K562 (cell line): ENCODE data around the gene MOB3C. TPM values are rescaled to one million over a fixed set of nuclear protein-coding genes. Genes with fewer than 3 reads are reported as not detected.
A peak's percentile ranks its signal among the peaks of the same experiment; 100 is the strongest.

Source experiments
- ATAC-seq: fragments of 200-7000 bp; cut with Tn5 transposase; 3 replicates; pipeline ENCODE4 v1.9.1; 2020; ENCODE audit warnings: moderate library complexity
- BruUV-seq: library from RNA; stranded (reverse); fragments of 400-500 nt; replicated peaks from 2 replicates; lab custom pipeline; 2021; lab: Mats Ljungman, UMichigan
- CTCF ChIA-PET: fragments of 300-600 bp; formaldehyde crosslinking; extraction: SDS; loops from one replicate; lab custom pipeline; 2021; ENCODE audit warnings: low intra/inter-chr PET ratio; lab: Yijun Ruan, JAX
- POLR2A ChIA-PET: fragments of 300-600, 350-650 bp; sonication (Branson Sonifier 250); formaldehyde crosslinking; extraction: SDS; loops from one replicate; lab custom pipeline; 2021; ENCODE audit warnings: antibody characterized with exemption, inconsistent platforms; lab: Yijun Ruan, JAX
- DNase-seq, 4 experiments: peaks; one replicate each; pipeline versions ENCODE4 v3.0.0 to v3.0.0-alpha.2; 2011 to 2018; ENCODE audit warnings: low spot score in 3 of 4, mixed read lengths in 3 of 4; ENCODE audit errors: extremely low read depth in 1 of 4
- FAIRE-seq: peaks from 2 replicates; lab custom pipeline; 2011; peaks lifted over from hg19 to GRCh38; lab: Jason Lieb, UNC
- H2AFZ ChIP-seq: 2 replicates; pipeline ENCODE4 v1.6.0; 2011; ENCODE audit warnings: low read depth, low read length, control low read depth, inconsistent platforms
- H3K27ac ChIP-seq: fragments of 200-600 bp; 3 replicates; pipeline ENCODE4 v1.8.0; 2011; ENCODE audit warnings: low read depth, mild to moderate bottlenecking, control low read depth, inconsistent platforms, low read length, moderate library complexity, mixed read lengths; ENCODE audit errors: extremely low read depth
- H3K27me3 ChIP-seq, 2 experiments: fragments of 300-600 bp in 1 of 2; 2 replicates in 1 of 2; 3 replicates in 1 of 2; pipeline versions ENCODE4 v1.6.0 to v1.8.0; 2011; ENCODE audit warnings: inconsistent platforms in 2 of 2, low read length in 2 of 2, mild to moderate bottlenecking in 1 of 2, mixed read lengths in 1 of 2, moderate library complexity in 1 of 2; ENCODE audit not compliant: control insufficient read depth in 2 of 2, insufficient read depth in 2 of 2
- H3K36me3 ChIP-seq: fragments of 300-600 bp; 3 replicates; pipeline ENCODE4 v1.8.0; 2011; ENCODE audit warnings: mild to moderate bottlenecking, low read length, inconsistent platforms; ENCODE audit not compliant: control insufficient read depth, insufficient read depth
- H3K4me1 ChIP-seq, 2 experiments: fragments of 200-600 bp in 1 of 2; replicated peaks in 1 of 2; 2 replicates in 1 of 2; 3 replicates in 1 of 2; pipeline versions ENCODE4 v1.5.1 to v1.8.0; 2011; ENCODE audit warnings: inconsistent platforms in 2 of 2, low read length in 2 of 2, mild to moderate bottlenecking in 1 of 2, mixed read lengths in 1 of 2, moderate library complexity in 1 of 2; ENCODE audit not compliant: control insufficient read depth in 2 of 2, insufficient read depth in 2 of 2
- H3K4me2 ChIP-seq: 2 replicates; pipeline ENCODE4 v1.6.1; 2011; ENCODE audit warnings: low read length, control low read depth, inconsistent platforms, mixed read lengths; ENCODE audit not compliant: insufficient read depth
- H3K4me3 ChIP-seq: fragments of 200-600 bp; sonication (generic), shearing (Covaris generic); 2 replicates; pipeline ENCODE4 v1.5.1; 2016; ENCODE audit warnings: control low read depth, inconsistent platforms
- H3K79me2 ChIP-seq: fragments of 200-600 bp; 3 replicates; pipeline ENCODE4 v1.8.0; 2011; ENCODE audit warnings: low read length, inconsistent platforms; ENCODE audit not compliant: control insufficient read depth, insufficient read depth
- H3K9ac ChIP-seq, 2 experiments: 2 replicates each; pipeline versions ENCODE4 v1.6.0 to v1.6.1; 2011; ENCODE audit warnings: low read depth in 2 of 2, low read length in 2 of 2, control low read depth in 1 of 2, inconsistent platforms in 1 of 2, mild to moderate bottlenecking in 1 of 2, mixed read lengths in 1 of 2; ENCODE audit not compliant: insufficient read depth in 1 of 2
- H3K9me1 ChIP-seq: one replicate; pipeline ENCODE4 v1.6.0; 2011; ENCODE audit warnings: inconsistent platforms, mild to moderate bottlenecking, low read length, moderate library complexity; ENCODE audit not compliant: control insufficient read depth, insufficient read depth
- H3K9me3 ChIP-seq: replicated peaks from 2 replicates; pipeline ENCODE4 v1.5.1; 2011; ENCODE audit warnings: low read depth, low read length, inconsistent platforms; ENCODE audit not compliant: control insufficient read depth, insufficient read depth
- H4K20me1 ChIP-seq: replicated peaks from 2 replicates; pipeline ENCODE4 v1.6.1; 2011; ENCODE audit warnings: low read length, inconsistent platforms, mixed read lengths; ENCODE audit not compliant: control insufficient read depth, insufficient read depth
- ATF3 ChIP-seq, 2 experiments: fragments of 450-650 bp in 1 of 2; sonication (generic) in 1 of 2; formaldehyde crosslinking in 1 of 2; IDR thresholded peaks in 1 of 2; conservative IDR thresholded peaks in 1 of 2; 2 replicates each; pipeline versions ENCODE4 v1.6.1 to v1.8.1; 2016 to 2023; ENCODE audit warnings: mild to moderate bottlenecking in 2 of 2, moderate library complexity in 2 of 2, inconsistent platforms in 1 of 2, missing genetic modification reagents in 1 of 2
- MECOM ChIP-seq: fragments of 250-450 bp; sonication (Bioruptor Pico); IDR thresholded peaks from 2 replicates; pipeline ENCODE4 v1.8.0; 2022; ENCODE audit warnings: inconsistent platforms
- RBM15 ChIP-seq: fragments of 200-400 bp; formaldehyde crosslinking; IDR thresholded peaks from 2 replicates; pipeline ENCODE4 v1.6.1; 2018; ENCODE audit warnings: mild to moderate bottlenecking, low read length, moderate library complexity; ENCODE audit not compliant: insufficient read depth
- SPI1 ChIP-seq: IDR thresholded peaks from 2 replicates; pipeline ENCODE4 v1.6.1; 2011; ENCODE audit warnings: low read depth, low read length, control low read depth, borderline replicate concordance
- ZNF274 ChIP-seq: IDR thresholded peaks from 2 replicates; pipeline ENCODE4 v1.6.1; 2011; ENCODE audit warnings: low read depth, mild to moderate bottlenecking, low read length, moderate library complexity, borderline replicate concordance
- WGBS: fragments of 100-300 bp; shearing (Covaris generic); methylation state at CpG from one replicate; pipeline ENCODE4 v1.1.6; 2016; ENCODE audit warnings: low coverage, mixed read lengths; ENCODE audit not compliant: insufficient coverage; ENCODE audit errors: missing lambda C conversion rate; 5-methylcytosine and 5-hydroxymethylcytosine counted together
- in situ Hi-C: fragments of 300-500 bp; cut with MboI; formaldehyde crosslinking; loops from 4 replicates; pipeline ENCODE4 v1.15.0; 2018; ENCODE audit warnings: inconsistent platforms, mixed read lengths
- intact Hi-C: fragments of 100-400 bp; cut with micrococcal nuclease; formaldehyde crosslinking; loops from 2 replicates; pipeline ENCODE4 v1.14.2; 2022
- polyA plus RNA-seq, 8 experiments: library from polyadenylated mRNA; depleted of rRNA in 4 of 8; stranded (reverse) in 5 of 8; unstranded in 3 of 8; fragments of >200 nt; fragmentation: Nextera tagmentation in 2 of 8; fragmentation: Illumina TruSeq in 1 of 8; extraction: Ambion mirVana in 2 of 8; extraction: Trizol in 1 of 8; gene quantifications; 2 replicates each; pipeline versions ENCODE4 v1.2.1 to v1.2.3, GENCODE V29; 2011 to 2014; ENCODE audit warnings: inconsistent platforms in 1 of 8, missing spikeins in 1 of 8
- total RNA-seq, 7 experiments: library from RNA; depleted of rRNA in 6 of 7; stranded (reverse); fragments of >200 nt in 6 of 7; fragmentation: Illumina TruSeq in 2 of 7; extraction: Trizol in 2 of 7; gene quantifications; 2 replicates each; pipeline versions ENCODE4 v1.2.1 to v1.2.3, GENCODE V29; 2011 to 2021; ENCODE audit warnings: low replicate concordance in 1 of 7

The MOB3C gene
- total and polyA plus RNA-seq, 9 of the 15 experiments (the other 6 are each of a cell fraction or from before 2014, with no cell fraction given): 1.0 to 7.5 (median 3.7) TPM

DNA sequence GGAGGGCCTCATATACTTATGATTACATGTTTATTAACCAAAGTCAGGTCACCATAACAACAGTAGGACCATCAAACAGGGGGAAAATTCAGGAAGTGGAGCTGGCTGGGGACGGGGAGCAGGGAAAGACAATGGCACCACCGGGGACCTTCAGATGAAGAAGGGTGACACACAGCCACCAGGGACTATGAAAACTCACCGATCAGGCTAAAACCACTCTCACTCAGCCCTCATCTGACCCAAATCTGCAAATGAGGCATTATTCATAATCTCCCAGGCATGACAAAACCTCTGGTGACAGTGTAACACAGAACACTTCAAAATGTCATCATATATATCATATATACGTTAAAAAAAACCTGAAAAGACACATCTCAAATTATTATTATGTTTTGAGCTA lies 23.8 kb downstream of the MOB3C start:
- intact Hi-C loops (no loop called here), in situ Hi-C loops (no loop called here)
- Histone ChIP-seq H3K36me3 (peaks cover 47% of the 10 kb centered on the region; the same call in 2 of the 3 replicates), H3K9me3 (no peaks in the 10 kb centered on the region), H3K79me2 (no peaks in the 10 kb centered on the region), H3K9ac (no peak overlapping the region; a peak in 1 of 4 replicates), H3K4me2 (no peak overlapping the region), H2AFZ (no peak overlapping the region), H3K4me3 (no peak overlapping the region), H4K20me1 (no peaks in the 10 kb centered on the region), H3K4me1 (peaks cover 11% of the 10 kb centered on the region in 2 experiments; a peak in 4 of 5 replicates), H3K27me3 (no peaks in the 10 kb centered on the region), H3K27ac (no peak overlapping the region), H3K9me1 (no peaks in the 10 kb centered on the region)
- POLR2A ChIA-PET: interaction anchor here (0.6 to 1.2 kb wide), 2 partner anchors 27 to 31 kb away, joined by 3 read pairs; no protein-coding TSS in a partner anchor
- BruUV-seq: no TSS peak
- CTCF ChIA-PET: no interaction called here
- no peak for TF ChIP-seq ATF3 (IDR thresholded peaks at IDR 0.05)
- TF ChIP-seq ATF3 (CRISPR knock-in tag; conservative IDR thresholded peaks at IDR 0.05): no peak
- TF ChIP-seq RBM15: no peak
- 0 out of 2 replicates have a peak, but pooled peaks have one; percentile 1 for TF ChIP-seq SPI1
- DNase-seq: no peak
- no peak for ATAC-seq
- 84% methylated on average over 4 of the region's 4 CpGs for WGBS
- no peak for FAIRE-seq

- in situ Hi-C loops (no loop called here), intact Hi-C loops (no loop called here)
- POLR2A ChIA-PET: interaction anchor here (0.6 to 3.7 kb wide), 3 partner anchors 11 to 1583 kb away, joined by 3 to 20 read pairs (median 19); partner anchors contain the start of gene MKNK1
- FAIRE-seq (no peak), DNase-seq (no peak), ATAC-seq (no peak)
- H3K9me3 ChIP-seq: no peaks in the 10 kb centered on the region
- no TSS peak for BruUV-seq
- H3K27ac ChIP-seq: no peak overlapping the region
- H3K4me2 ChIP-seq: no peak overlapping the region
- TF ChIP-seq MECOM (no peak), ZNF274 (peak; percentile 75; the same call in 1 of the 2 replicates)
- H4K20me1 ChIP-seq: no peaks in the 10 kb centered on the region
- CTCF ChIA-PET: no interaction called here
- H3K9me1 ChIP-seq: no peaks in the 10 kb centered on the region
- 0 out of 5 replicates have a peak, but pooled peaks cover 0 to under 1% of the 10 kb centered on the region in 2 experiments for H3K4me1 ChIP-seq
- H3K9ac ChIP-seq: no peak overlapping the region
- 92% methylated on average over 3 of the region's 3 CpGs for WGBS
- H3K27me3 ChIP-seq: no peaks in the 10 kb centered on the region
- H3K79me2 ChIP-seq: no peaks in the 10 kb centered on the region
- H3K4me3 ChIP-seq: no peak overlapping the region
- H2AFZ ChIP-seq: no peak overlapping the region
- peaks cover 67% of the 10 kb centered on the region for H3K36me3 ChIP-seq
These were observed 27.1 kb downstream of the MOB3C start for GRCh38 chr1:46589529-46589928.
